Astrocyte (in vitro differentiated cells and primary cell): Measurements from ENCODE around the gene ATL1.

ENCODE experiments used
- EZH2 ChIP-seq: IDR thresholded peaks from 2 replicates; pipeline ENCODE4 v1.6.1; 2012; ENCODE audit warnings: mild to moderate bottlenecking, low read length, inconsistent platforms; ENCODE audit not compliant: insufficient read depth
- TF ChIP-seq, protein P1 (sequence below): IDR thresholded peaks from 2 replicates; pipeline ENCODE4 v1.5.1; 2011; ENCODE audit warnings: low read depth, mild to moderate bottlenecking, inconsistent platforms, low read length, moderate library complexity; ENCODE audit not compliant: insufficient read depth

DNA sequence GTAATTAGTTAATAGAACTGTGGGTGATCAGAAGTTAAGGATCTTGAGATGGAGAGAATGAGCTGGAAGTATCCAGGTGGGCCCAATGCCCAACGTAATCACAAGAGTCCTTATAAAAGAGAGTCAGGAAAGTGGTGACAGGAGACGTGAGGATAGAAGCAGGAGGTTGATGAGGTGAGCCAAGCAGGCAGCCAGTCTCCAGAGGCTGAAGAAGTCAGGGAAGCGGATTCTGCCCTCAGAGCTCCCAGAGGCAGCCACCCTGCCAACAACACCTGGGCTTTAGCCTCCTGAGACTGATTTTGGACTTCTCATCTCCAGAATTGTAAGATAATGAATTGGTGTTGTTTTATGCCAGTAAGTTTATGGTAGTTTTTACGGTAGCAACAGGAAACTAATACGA is 118.2 kb downstream of the ATL1 start:
- TF ChIP-seq, protein P1, sequence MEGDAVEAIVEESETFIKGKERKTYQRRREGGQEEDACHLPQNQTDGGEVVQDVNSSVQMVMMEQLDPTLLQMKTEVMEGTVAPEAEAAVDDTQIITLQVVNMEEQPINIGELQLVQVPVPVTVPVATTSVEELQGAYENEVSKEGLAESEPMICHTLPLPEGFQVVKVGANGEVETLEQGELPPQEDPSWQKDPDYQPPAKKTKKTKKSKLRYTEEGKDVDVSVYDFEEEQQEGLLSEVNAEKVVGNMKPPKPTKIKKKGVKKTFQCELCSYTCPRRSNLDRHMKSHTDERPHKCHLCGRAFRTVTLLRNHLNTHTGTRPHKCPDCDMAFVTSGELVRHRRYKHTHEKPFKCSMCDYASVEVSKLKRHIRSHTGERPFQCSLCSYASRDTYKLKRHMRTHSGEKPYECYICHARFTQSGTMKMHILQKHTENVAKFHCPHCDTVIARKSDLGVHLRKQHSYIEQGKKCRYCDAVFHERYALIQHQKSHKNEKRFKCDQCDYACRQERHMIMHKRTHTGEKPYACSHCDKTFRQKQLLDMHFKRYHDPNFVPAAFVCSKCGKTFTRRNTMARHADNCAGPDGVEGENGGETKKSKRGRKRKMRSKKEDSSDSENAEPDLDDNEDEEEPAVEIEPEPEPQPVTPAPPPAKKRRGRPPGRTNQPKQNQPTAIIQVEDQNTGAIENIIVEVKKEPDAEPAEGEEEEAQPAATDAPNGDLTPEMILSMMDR, result no peak
- TF ChIP-seq EZH2, result no peak
